Panc1 (cell line): ENCODE results near the gene ORM1.

Experiments used
- POLR2AphosphoS5 ChIP-seq: IDR thresholded peaks from 2 replicates; pipeline ENCODE4 v1.6.1; 2012; ENCODE audit warnings: mild to moderate bottlenecking, low read depth, low read length, moderate library complexity
- SIN3A ChIP-seq: IDR thresholded peaks from 2 replicates; pipeline ENCODE4 v1.6.1; 2012; ENCODE audit warnings: low read depth, mild to moderate bottlenecking, low read length, moderate library complexity, borderline replicate concordance; ENCODE audit not compliant: insufficient read depth
- TF ChIP-seq, protein P1 (sequence below): fragments of 450-650 bp; IDR thresholded peaks from 2 replicates; pipeline ENCODE4 v1.5.1; 2017; ENCODE audit warnings: mild to moderate bottlenecking
- TF ChIP-seq, protein P2 (sequence below), 2 experiments: IDR thresholded peaks; 2 replicates each; pipeline ENCODE4 v1.6.1; 2011 to 2012; ENCODE audit warnings: low read depth in 2 of 2, control low read depth in 1 of 2, low read length in 1 of 2, mild to moderate bottlenecking in 1 of 2, moderate library complexity in 1 of 2; ENCODE audit not compliant: insufficient read depth in 1 of 2

- TF ChIP-seq, protein P1, sequence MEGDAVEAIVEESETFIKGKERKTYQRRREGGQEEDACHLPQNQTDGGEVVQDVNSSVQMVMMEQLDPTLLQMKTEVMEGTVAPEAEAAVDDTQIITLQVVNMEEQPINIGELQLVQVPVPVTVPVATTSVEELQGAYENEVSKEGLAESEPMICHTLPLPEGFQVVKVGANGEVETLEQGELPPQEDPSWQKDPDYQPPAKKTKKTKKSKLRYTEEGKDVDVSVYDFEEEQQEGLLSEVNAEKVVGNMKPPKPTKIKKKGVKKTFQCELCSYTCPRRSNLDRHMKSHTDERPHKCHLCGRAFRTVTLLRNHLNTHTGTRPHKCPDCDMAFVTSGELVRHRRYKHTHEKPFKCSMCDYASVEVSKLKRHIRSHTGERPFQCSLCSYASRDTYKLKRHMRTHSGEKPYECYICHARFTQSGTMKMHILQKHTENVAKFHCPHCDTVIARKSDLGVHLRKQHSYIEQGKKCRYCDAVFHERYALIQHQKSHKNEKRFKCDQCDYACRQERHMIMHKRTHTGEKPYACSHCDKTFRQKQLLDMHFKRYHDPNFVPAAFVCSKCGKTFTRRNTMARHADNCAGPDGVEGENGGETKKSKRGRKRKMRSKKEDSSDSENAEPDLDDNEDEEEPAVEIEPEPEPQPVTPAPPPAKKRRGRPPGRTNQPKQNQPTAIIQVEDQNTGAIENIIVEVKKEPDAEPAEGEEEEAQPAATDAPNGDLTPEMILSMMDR: no peak
- TF ChIP-seq POLR2AphosphoS5 (no peak), SIN3A (no peak)
- TF ChIP-seq, protein P2, sequence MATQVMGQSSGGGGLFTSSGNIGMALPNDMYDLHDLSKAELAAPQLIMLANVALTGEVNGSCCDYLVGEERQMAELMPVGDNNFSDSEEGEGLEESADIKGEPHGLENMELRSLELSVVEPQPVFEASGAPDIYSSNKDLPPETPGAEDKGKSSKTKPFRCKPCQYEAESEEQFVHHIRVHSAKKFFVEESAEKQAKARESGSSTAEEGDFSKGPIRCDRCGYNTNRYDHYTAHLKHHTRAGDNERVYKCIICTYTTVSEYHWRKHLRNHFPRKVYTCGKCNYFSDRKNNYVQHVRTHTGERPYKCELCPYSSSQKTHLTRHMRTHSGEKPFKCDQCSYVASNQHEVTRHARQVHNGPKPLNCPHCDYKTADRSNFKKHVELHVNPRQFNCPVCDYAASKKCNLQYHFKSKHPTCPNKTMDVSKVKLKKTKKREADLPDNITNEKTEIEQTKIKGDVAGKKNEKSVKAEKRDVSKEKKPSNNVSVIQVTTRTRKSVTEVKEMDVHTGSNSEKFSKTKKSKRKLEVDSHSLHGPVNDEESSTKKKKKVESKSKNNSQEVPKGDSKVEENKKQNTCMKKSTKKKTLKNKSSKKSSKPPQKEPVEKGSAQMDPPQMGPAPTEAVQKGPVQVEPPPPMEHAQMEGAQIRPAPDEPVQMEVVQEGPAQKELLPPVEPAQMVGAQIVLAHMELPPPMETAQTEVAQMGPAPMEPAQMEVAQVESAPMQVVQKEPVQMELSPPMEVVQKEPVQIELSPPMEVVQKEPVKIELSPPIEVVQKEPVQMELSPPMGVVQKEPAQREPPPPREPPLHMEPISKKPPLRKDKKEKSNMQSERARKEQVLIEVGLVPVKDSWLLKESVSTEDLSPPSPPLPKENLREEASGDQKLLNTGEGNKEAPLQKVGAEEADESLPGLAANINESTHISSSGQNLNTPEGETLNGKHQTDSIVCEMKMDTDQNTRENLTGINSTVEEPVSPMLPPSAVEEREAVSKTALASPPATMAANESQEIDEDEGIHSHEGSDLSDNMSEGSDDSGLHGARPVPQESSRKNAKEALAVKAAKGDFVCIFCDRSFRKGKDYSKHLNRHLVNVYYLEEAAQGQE (IDR thresholded peaks at IDR 0.05; ENCODE audit: insufficient read depth in 1 of 2, low read depth in 2 of 2, low read length in 1 of 2): no peak
Measured at GRCh38 chr9:114282926-114283325, 40.0 kb upstream of the ORM1 start.
